ENCODE measurements around the gene IL17REL.

DNA sequence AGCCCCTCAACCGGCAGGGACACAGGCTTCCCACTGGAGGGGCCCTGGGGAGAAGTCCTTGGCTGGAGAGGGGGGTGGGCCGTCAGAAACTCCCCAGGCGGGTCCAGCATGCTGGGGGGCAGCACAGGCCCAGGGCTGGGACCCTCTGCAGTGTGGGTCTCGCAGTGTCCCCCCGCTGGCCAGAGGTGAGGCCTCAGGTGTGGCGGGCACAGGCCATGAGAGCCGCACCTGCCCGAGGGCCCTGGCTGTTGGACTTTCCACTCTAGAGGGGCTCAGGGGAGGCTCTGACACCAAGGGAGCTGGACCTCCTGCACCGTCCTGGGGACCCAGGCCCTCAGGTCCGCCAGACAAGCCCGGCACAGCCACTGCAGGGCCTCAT is 62.7 kb downstream of the IL17REL start:
- TF ChIP-seq CTCF (IDR thresholded peaks at IDR 0.05; ENCODE audit: insufficient read depth, low read depth, low read length), result no peak
- no peak for TF ChIP-seq EZH2 (IDR thresholded peaks at IDR 0.05; ENCODE audit: insufficient read depth, low read length)
